GM18498 (cell line): Measurements from ENCODE around the gene AHCY.
"Not testable (repeated sequence)": the region's sequence is repeated elsewhere in the genome, so short reads cannot be mapped to it uniquely, and the experiment has no call there.

ENCODE experiments used
- ATAC-seq: cut with Tn5 transposase; IDR thresholded peaks from one replicate; pipeline ENCODE4 v1.9.1; 2021; ENCODE audit warnings: mild to moderate bottlenecking, moderate library complexity; ENCODE audit not compliant: unreplicated experiment

Gene AHCY

DNA sequence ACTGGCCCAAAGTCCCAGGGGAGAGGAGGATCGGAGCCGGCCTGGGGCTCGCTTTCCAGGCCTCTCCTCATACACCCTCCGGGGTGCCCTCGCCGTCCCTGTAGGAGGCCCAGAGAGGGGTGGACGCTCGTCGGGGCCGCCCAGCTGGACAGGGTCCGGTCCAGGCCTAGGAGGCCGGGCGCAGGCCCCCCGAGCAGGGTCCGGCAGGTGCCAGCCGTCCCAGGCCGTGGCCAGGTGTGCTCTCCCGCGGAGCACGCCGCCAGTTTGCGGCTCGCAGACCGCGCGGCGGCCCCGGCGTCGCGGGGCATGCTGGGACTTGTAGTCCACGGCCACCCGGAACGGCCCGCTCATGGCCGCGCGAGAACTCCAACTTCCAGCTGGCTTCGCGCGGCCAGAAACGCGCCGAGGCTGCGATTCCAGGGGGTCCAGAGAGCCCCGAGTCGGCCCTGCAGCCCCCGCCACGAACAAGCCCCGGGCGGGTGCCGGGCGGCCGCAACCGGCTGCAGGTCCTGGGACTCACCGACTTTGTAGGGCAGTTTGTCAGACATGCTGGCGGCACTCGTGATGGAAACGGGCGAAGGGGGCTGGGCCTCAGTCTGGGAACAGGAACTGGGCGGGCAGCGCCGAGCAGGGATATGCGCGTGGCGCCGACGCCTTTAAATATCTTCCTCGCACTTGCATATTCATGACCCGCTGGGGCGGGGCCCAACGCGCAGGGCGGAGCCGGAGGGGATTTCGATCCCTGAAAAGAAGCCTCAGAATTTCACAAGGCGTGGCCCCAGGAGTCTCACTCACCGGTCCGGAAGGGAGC lies at the start of gene AHCY:
Gene AHCY (minus strand): TSS at position 633 of the 811 bp plus-strand sequence. CDS start 85 bp downstream, at position 548.
- peak; percentile 89 for ATAC-seq

DNA sequence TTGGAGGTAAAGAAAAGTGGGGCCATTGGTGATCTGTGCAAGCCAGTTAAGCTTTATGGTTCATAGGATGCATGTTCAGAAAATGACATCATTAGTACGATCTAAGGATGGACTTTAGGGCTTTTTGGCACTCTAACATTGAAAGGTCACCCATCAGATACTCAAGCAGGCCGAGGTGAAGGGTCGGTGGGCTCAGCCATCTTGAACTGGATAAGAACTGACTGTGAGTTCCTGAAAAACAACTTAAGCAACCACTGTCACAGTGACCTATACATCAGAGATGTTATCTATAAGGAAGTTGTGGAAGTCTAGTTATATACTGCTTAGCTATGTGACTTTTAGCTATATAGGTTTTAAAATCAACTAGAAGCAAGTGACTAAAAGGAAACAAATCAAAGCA lies 46.9 kb upstream of the AHCY start:
- ATAC-seq, result no peak

DNA sequence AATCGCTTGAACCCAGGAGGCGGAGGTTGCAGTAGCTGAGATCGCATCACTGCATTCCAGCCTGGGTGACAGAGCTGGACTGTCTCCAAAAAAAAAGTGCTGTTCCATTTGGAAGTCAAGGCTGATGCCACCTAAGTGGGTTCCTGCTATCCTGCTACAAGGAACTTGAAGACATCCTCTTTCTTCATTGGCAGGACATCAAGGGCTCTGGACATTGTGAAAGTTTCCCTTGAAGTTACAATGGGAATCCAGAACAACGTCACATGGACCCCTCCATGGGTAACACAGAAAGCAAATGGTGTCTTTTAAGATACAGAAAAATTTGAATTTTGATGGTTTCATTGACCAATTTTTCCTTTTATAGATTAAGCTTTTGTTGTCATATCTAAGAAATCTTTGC lies 44.4 kb upstream of the AHCY start:
- ATAC-seq, result no peak

DNA sequence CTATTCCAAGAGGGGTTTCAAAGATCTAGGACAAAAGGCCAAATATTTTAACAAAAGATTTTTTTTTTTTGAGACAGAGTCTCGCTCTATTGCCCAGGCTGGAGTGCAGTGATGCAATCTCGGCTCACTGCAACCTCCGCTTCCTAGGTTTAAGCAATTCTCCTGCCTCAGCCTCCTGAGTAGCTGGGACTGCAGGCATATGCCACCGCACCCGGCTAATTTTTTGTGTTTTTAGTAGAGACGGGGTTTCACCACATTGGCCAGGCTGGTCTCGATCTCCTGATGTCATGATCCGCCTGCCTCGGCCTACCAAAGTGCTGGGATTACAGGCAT lies 43.3 kb upstream of the AHCY start:
- ATAC-seq, result not testable (repeated sequence)

- not testable (repeated sequence) for ATAC-seq
Observed at GRCh38 chr20:34345839-34346532, 42.8 kb upstream of the AHCY start.

DNA sequence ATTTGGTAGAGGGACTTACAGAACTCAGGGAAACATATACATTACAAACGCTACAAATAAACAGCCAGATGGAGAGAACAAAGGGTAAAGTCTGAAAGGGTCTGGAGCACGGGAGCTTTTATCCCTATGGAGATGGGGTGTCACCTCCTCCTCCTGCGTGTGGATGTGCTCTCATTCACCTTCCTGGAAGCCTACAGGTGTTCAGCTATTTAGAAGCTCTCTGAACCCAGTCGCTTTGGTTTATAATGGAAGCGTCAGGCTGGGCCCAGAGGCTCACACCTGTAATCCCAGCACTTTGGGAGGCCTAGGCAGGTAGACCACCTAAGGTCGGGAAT lies 42.2 kb upstream of the AHCY start:
- ATAC-seq, result no peak

GRCh38 chr20:34344238-34344637 lies 41.1 kb upstream of the AHCY start:
- no peak for ATAC-seq

GRCh38 chr20:34343458-34344211 lies 40.5 kb upstream of the AHCY start:
- no peak for ATAC-seq

DNA sequence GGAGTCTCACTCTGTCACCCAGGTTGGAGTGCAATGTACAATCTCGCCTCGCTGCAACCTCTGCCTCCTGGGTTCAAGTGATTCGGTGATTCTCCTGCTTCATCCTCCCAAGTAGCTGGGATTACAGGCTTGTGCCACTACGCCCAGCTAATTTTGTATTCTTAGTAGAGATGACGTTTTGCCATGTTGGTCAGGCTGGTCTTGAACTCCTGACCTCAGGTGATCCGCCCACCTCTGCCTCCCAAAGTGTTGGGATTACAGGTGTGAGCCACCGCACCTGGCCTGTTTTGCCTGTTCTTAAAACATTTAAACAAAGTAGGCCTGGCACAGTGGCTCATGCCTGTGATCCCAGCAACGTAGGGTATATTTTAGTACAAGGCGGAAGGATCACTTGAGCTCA lies 38.0 kb upstream of the AHCY start:
- not testable (repeated sequence) for ATAC-seq

DNA sequence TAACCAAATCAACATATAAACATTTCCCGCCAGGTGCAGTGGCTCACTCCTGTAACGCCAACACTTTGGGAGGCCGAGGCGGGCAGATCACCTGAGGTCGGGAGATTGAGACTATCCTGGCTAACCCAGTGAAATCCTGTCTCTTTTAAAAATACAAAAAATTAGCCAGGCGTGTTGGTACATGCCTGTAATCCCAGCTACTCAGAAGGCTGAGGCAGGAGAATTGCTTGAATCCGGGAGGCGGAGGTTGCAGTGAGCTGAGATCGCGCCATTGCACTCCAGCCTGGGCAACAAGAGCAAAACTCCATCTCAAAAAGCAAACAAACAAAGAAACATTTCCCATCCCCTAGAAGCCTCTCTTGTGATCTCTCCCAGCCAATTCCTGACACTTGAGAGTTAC lies 37.6 kb upstream of the AHCY start:
- not testable (repeated sequence) for ATAC-seq

DNA sequence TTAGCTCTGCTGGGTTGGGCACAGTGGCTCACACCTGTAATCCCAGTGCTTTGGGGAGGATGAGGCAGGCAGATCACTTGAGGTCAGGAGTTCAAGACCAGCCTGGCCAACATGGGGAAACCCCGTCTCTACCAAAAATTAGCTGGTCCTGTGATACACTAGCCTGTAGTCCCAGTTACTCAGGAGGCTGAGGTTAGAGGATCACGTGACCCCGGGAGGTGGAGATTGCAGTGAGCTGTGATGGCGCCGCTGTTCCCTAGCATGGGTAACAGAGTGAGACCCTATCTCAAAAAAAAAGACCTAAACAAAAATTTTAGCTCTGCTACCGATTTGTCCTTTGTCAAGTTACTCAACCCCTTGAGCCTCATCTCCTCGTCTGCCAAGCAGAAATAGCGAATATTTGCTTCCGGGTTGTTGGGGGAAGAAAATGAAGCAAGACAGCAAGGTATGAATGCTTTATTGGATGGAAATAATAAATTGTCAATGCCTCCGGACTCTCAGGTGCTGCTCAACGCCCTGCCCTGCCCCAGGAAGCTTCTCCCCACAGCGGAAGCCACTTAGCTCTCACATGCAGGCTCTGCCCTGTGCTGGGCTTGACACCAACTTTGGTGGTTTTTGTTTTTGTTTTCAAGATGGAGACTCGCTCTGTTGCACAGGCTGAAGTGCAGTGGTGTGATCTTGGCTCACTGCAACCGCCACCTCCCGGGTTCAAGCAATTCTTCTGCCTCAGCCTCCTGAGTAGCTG lies 35.0 kb upstream of the AHCY start:
- ATAC-seq, result no peak

GRCh38 chr20:34337544-34337943 lies 34.4 kb upstream of the AHCY start:
- no peak for ATAC-seq

DNA sequence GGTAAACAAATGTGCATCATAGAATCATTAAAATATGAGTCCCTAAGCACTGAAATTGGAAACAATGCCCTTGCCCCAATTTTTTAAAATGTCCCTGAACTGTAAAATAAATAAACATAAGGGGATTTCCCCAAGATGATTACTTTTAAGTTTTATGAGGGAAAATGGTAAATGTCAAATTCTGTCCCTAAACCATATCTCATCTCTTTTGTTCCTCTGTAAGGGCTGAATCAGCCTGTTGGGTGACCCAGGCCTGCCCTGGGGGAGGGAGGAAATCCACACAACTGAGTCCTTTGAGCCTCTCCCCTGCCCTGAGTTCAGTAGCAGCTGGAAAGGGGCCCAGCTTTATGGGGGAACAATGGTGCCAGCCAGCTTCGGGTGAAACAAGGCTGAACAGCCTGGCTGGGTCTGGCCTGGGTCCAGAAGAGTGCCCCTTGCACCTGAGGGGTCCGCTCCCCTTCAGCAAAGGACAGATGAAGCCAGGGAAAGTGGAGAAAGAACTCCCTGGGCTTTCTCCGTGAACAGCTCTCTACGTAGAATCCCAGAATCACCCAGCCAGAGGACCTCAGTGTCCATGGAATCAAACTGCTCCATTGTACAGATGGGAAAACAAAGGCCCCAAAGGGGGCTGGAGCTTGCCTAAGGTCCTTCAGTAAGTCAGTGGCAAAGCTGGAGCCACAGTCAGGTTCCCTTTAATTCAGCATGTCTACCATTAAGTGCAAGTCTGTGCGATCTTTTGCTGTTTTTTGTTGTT lies 31.7 kb upstream of the AHCY start:
- ATAC-seq, result no peak

GRCh38 chr20:34333786-34334185 lies 30.6 kb upstream of the AHCY start:
- ATAC-seq, result no peak

DNA sequence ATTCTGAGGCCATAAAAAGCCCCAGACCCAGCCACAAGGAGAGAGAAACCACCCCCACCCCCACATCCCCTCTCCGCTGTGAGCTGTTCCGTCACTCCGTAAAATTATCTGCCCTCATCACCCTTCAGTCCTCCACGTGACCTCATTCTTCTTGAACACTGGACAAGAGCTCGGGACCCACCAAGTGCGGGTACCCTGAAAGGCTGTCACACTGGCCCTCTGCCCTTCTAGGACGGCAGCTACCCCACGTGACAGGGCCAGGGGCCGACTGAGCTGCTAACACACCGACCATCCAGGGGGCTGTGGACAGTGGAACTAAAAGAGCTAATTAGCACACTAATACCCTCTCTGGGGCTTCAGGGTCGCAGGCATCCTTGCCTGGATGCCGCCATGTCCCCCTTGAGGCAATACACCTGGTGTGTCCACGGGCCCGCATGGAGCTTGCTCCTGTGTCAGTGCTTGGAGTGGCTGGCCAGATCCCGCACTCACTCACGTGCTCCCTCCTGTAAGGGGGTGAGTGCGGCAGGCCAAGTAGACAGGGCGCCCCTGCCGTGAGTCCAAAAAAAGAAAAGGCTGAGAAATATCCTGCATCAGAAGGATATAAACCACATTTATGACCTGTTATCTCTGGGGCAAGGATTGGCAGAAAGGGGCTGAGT lies 29.2 kb upstream of the AHCY start:
- ATAC-seq, result no peak

GRCh38 chr20:34331838-34332237 lies 28.7 kb upstream of the AHCY start:
- ATAC-seq, result no peak

DNA sequence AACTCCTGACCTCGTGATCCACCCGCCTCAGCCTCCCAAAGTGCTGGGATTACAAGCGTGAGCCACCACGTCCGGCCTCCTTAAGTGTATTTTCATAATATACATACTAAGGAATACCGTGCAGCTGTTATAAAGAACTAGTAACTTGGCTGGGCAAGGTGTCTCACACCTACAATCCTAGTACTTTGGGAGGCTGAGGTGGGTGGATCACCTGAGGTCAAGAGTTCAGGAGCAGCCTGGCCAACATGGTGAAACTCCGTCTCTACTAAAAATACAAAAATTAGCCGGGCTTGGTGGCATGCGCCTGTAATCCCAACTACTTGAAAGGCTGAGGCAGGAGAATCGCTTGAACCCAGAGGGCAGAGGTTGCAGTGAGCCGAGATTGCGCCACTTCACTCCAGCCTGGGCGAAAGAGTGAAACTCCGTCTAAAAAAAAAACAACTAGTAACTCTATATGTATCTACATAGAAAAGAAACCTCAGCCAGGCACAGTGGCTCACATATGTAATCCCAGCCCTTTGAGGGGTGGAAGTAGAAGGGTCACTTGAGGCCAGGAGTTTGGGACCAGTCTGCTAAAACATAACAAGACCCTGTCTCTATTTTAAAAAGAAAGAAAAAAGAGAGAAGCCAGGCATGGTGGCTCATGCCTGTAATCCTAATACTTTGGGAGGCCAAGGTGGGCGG lies 27.8 kb upstream of the AHCY start:
- not testable (repeated sequence) for ATAC-seq

GRCh38 chr20:34328928-34329677 lies 25.9 kb upstream of the AHCY start:
- ATAC-seq, result no peak

GRCh38 chr20:34328207-34328606 lies 25.1 kb upstream of the AHCY start:
- not testable (repeated sequence) for ATAC-seq
